ENCODE measurements around the gene FJX1.

FJX1 gene

GRCh38 chr11:35617687-35618496, at the start of gene FJX1:
TSS of gene FJX1 (plus strand) at chr11:35618460. CDS start at chr11:35618637, 177 bp downstream.
- Mint-ChIP-seq H3K4me1 (peaks cover 4% of the 10 kb centered on the region), H3K9me3 (no peaks in the 10 kb centered on the region), H3K27ac (ENCODE audit: low read depth) (no peak within 1 kb of the TSS), H3K27me3 (peaks cover 76% of the 10 kb centered on the region), H3K36me3 (ENCODE audit: insufficient read depth) (peaks cover 2% of the 10 kb centered on the region), H3K4me3 (peak within 1 kb of the TSS; percentile 74)
- DNase-seq (ENCODE audit: low spot score in 2 of 2), result no peak
- no peak for ATAC-seq (replicated peaks; ENCODE audit: extremely low read depth, poor library complexity, severe bottlenecking)

- Mint-ChIP-seq H3K4me1 (no peaks in the 10 kb centered on the region), H3K27me3 (peaks cover 64% of the 10 kb centered on the region), H3K9me3 (peaks cover 11% of the 10 kb centered on the region), H3K4me3 (no peak overlapping the region), H3K36me3 (ENCODE audit: insufficient read depth) (no peaks in the 10 kb centered on the region), H3K27ac (ENCODE audit: low read depth) (no peak overlapping the region)
- DNase-seq (ENCODE audit: low spot score in 2 of 2), result no peak
- no peak for ATAC-seq (replicated peaks; ENCODE audit: extremely low read depth, poor library complexity, severe bottlenecking)
These were observed 46.6 kb upstream of the FJX1 start for GRCh38 chr11:35571696-35572095.

GRCh38 chr11:35579557-35580396, 38.5 kb upstream of the FJX1 start:
- DNase-seq (ENCODE audit: low spot score in 2 of 2) (no peak), ATAC-seq (replicated peaks; ENCODE audit: extremely low read depth, poor library complexity, severe bottlenecking) (no peak)
- peaks cover 63% of the 10 kb centered on the region for H3K27me3 Mint-ChIP-seq
- H3K9me3 Mint-ChIP-seq, result no peaks in the 10 kb centered on the region
- no peak overlapping the region for H3K27ac Mint-ChIP-seq (ENCODE audit: low read depth)
- H3K4me3 Mint-ChIP-seq, result no peak overlapping the region
- no peaks in the 10 kb centered on the region for H3K4me1 Mint-ChIP-seq
- no peaks in the 10 kb centered on the region for H3K36me3 Mint-ChIP-seq (ENCODE audit: insufficient read depth)

- no peaks in the 10 kb centered on the region for H3K36me3 Mint-ChIP-seq (ENCODE audit: insufficient read depth)
- no peaks in the 10 kb centered on the region for H3K4me1 Mint-ChIP-seq
- H3K9me3 Mint-ChIP-seq, result no peaks in the 10 kb centered on the region
- H3K27ac Mint-ChIP-seq (ENCODE audit: low read depth), result no peak overlapping the region
- peaks cover 62% of the 10 kb centered on the region for H3K27me3 Mint-ChIP-seq
- ATAC-seq (replicated peaks; ENCODE audit: extremely low read depth, poor library complexity, severe bottlenecking) (no peak), DNase-seq (ENCODE audit: low spot score in 2 of 2) (no peak)
- no peak overlapping the region for H3K4me3 Mint-ChIP-seq
These were observed 37.9 kb upstream of the FJX1 start for GRCh38 chr11:35580397-35580781.

GRCh38 chr11:35582033-35582432, 36.2 kb upstream of the FJX1 start:
- Mint-ChIP-seq H3K4me1 (no peaks in the 10 kb centered on the region), H3K27ac (ENCODE audit: low read depth) (no peak overlapping the region), H3K27me3 (peaks cover 60% of the 10 kb centered on the region), H3K4me3 (no peak overlapping the region), H3K36me3 (ENCODE audit: insufficient read depth) (no peaks in the 10 kb centered on the region), H3K9me3 (no peaks in the 10 kb centered on the region)
- DNase-seq (ENCODE audit: low spot score in 2 of 2), result no peak
- ATAC-seq (replicated peaks; ENCODE audit: extremely low read depth, poor library complexity, severe bottlenecking), result no peak

GRCh38 chr11:35583126-35583525, 35.1 kb upstream of the FJX1 start:
- H3K36me3 Mint-ChIP-seq (ENCODE audit: insufficient read depth), result no peaks in the 10 kb centered on the region
- H3K27me3 Mint-ChIP-seq, result peaks cover 68% of the 10 kb centered on the region
- DNase-seq (ENCODE audit: low spot score in 2 of 2) (no peak), ATAC-seq (replicated peaks; ENCODE audit: extremely low read depth, poor library complexity, severe bottlenecking) (no peak)
- H3K4me1 Mint-ChIP-seq, result no peaks in the 10 kb centered on the region
- no peaks in the 10 kb centered on the region for H3K9me3 Mint-ChIP-seq
- H3K27ac Mint-ChIP-seq (ENCODE audit: low read depth), result no peak overlapping the region
- no peak overlapping the region for H3K4me3 Mint-ChIP-seq

GRCh38 chr11:35583843-35584242, 34.4 kb upstream of the FJX1 start:
- Mint-ChIP-seq H3K27ac (ENCODE audit: low read depth) (no peak overlapping the region), H3K4me3 (no peak overlapping the region), H3K9me3 (no peaks in the 10 kb centered on the region), H3K36me3 (ENCODE audit: insufficient read depth) (no peaks in the 10 kb centered on the region), H3K27me3 (peaks cover 76% of the 10 kb centered on the region), H3K4me1 (no peaks in the 10 kb centered on the region)
- DNase-seq (ENCODE audit: low spot score in 2 of 2) (no peak), ATAC-seq (replicated peaks; ENCODE audit: extremely low read depth, poor library complexity, severe bottlenecking) (no peak)

GRCh38 chr11:35584321-35584720, 33.9 kb upstream of the FJX1 start:
- Mint-ChIP-seq H3K9me3 (no peaks in the 10 kb centered on the region), H3K27me3 (peaks cover 80% of the 10 kb centered on the region), H3K27ac (ENCODE audit: low read depth) (no peak overlapping the region), H3K4me1 (no peaks in the 10 kb centered on the region), H3K36me3 (ENCODE audit: insufficient read depth) (no peaks in the 10 kb centered on the region), H3K4me3 (no peak overlapping the region)
- DNase-seq (ENCODE audit: low spot score in 2 of 2) (no peak), ATAC-seq (replicated peaks; ENCODE audit: extremely low read depth, poor library complexity, severe bottlenecking) (no peak)

GRCh38 chr11:35585416-35585815, 32.8 kb upstream of the FJX1 start:
- H3K9me3 Mint-ChIP-seq, result no peaks in the 10 kb centered on the region
- DNase-seq (ENCODE audit: low spot score in 2 of 2) (no peak), ATAC-seq (replicated peaks; ENCODE audit: extremely low read depth, poor library complexity, severe bottlenecking) (no peak)
- H3K4me3 Mint-ChIP-seq, result no peak overlapping the region
- H3K4me1 Mint-ChIP-seq, result no peaks in the 10 kb centered on the region
- no peaks in the 10 kb centered on the region for H3K36me3 Mint-ChIP-seq (ENCODE audit: insufficient read depth)
- peaks cover 79% of the 10 kb centered on the region for H3K27me3 Mint-ChIP-seq
- no peak overlapping the region for H3K27ac Mint-ChIP-seq (ENCODE audit: low read depth)

- Mint-ChIP-seq H3K36me3 (ENCODE audit: insufficient read depth) (no peaks in the 10 kb centered on the region), H3K27me3 (peaks cover 79% of the 10 kb centered on the region), H3K4me1 (no peaks in the 10 kb centered on the region), H3K27ac (ENCODE audit: low read depth) (no peak overlapping the region), H3K4me3 (no peak overlapping the region), H3K9me3 (no peaks in the 10 kb centered on the region)
- ATAC-seq (replicated peaks; ENCODE audit: extremely low read depth, poor library complexity, severe bottlenecking), result no peak
- no peak for DNase-seq (ENCODE audit: low spot score in 2 of 2)
These were observed 32.0 kb upstream of the FJX1 start for GRCh38 chr11:35586222-35586621.

- Mint-ChIP-seq H3K4me1 (no peaks in the 10 kb centered on the region), H3K9me3 (no peaks in the 10 kb centered on the region), H3K4me3 (no peak overlapping the region), H3K27ac (ENCODE audit: low read depth) (no peak overlapping the region), H3K27me3 (peaks cover 65% of the 10 kb centered on the region), H3K36me3 (ENCODE audit: insufficient read depth) (no peaks in the 10 kb centered on the region)
- DNase-seq (ENCODE audit: low spot score in 2 of 2), result no peak
- ATAC-seq (replicated peaks; ENCODE audit: extremely low read depth, poor library complexity, severe bottlenecking), result no peak
These were observed 30.3 kb upstream of the FJX1 start for GRCh38 chr11:35587972-35588371.

- no peaks in the 10 kb centered on the region for H3K4me1 Mint-ChIP-seq
- no peak for ATAC-seq (replicated peaks; ENCODE audit: extremely low read depth, poor library complexity, severe bottlenecking)
- no peak overlapping the region for H3K4me3 Mint-ChIP-seq
- H3K27ac Mint-ChIP-seq (ENCODE audit: low read depth), result no peak overlapping the region
- no peaks in the 10 kb centered on the region for H3K36me3 Mint-ChIP-seq (ENCODE audit: insufficient read depth)
- peaks cover 59% of the 10 kb centered on the region for H3K27me3 Mint-ChIP-seq
- no peak for DNase-seq (ENCODE audit: low spot score in 2 of 2)
- no peaks in the 10 kb centered on the region for H3K9me3 Mint-ChIP-seq
These were observed 29.6 kb upstream of the FJX1 start for GRCh38 chr11:35588627-35589026.

- Mint-ChIP-seq H3K4me3 (no peak overlapping the region), H3K36me3 (ENCODE audit: insufficient read depth) (no peaks in the 10 kb centered on the region), H3K27ac (ENCODE audit: low read depth) (no peak overlapping the region), H3K4me1 (no peaks in the 10 kb centered on the region), H3K9me3 (no peaks in the 10 kb centered on the region), H3K27me3 (peaks cover 52% of the 10 kb centered on the region)
- DNase-seq (ENCODE audit: low spot score in 2 of 2) (no peak), ATAC-seq (replicated peaks; ENCODE audit: extremely low read depth, poor library complexity, severe bottlenecking) (no peak)
These were observed 29.0 kb upstream of the FJX1 start for GRCh38 chr11:35589281-35589680.
